GM18520 (cell line): ENCODE measurements around the gene ZNF326.

Experiments used
- ATAC-seq: cut with Tn5 transposase; IDR thresholded peaks from one replicate; pipeline ENCODE4 v1.9.1; 2021; ENCODE audit not compliant: unreplicated experiment

ZNF326 gene, protein sequence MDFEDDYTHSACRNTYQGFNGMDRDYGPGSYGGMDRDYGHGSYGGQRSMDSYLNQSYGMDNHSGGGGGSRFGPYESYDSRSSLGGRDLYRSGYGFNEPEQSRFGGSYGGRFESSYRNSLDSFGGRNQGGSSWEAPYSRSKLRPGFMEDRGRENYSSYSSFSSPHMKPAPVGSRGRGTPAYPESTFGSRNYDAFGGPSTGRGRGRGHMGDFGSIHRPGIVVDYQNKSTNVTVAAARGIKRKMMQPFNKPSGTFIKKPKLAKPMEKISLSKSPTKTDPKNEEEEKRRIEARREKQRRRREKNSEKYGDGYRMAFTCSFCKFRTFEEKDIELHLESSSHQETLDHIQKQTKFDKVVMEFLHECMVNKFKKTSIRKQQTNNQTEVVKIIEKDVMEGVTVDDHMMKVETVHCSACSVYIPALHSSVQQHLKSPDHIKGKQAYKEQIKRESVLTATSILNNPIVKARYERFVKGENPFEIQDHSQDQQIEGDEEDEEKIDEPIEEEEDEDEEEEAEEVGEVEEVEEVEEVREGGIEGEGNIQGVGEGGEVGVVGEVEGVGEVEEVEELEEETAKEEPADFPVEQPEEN

DNA sequence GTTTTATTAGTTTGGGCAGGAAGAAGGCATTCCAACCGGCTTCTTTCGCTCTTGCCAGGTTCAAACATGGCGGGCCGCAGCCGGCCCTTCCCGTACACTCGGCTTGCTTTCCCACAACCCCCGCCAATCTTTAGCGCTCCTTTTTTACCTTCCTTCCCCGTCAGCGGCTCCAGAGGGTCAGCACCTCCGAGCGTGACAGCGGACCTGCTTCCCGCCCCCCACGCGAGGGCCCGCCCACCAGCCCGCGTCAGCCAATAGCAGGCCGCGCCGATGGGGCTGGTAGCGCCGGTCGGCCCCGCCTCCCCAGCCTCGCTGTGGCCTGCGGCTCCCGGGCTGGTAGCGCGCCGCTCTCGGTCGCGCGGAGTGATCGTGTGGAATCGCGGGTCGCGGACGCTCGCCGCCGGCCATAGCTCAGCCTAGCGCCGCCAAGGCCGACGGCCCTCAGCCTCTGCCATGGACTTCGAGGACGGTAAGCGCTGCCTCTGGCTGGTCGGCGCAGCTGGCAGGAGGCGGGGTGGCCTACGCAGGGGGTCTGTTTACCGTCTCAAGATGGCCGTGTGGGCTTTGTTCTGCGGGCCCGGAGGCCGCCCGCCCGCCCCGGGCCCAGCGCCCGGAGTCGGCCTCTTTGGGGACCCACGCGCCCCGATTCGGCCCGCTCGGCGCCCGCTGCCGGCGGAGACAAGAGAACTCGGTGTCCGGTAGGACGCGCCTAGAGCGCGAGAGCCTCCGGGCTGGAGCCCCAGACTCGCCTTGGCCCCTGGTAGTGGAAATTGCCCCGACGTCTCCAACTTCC, at the start of gene ZNF326:
Gene ZNF326, plus strand, starts transcription at position 306 of the 793 bp plus-strand sequence. Its CDS starts 148 bp downstream, at position 454.
- ATAC-seq = peak; percentile 95

DNA sequence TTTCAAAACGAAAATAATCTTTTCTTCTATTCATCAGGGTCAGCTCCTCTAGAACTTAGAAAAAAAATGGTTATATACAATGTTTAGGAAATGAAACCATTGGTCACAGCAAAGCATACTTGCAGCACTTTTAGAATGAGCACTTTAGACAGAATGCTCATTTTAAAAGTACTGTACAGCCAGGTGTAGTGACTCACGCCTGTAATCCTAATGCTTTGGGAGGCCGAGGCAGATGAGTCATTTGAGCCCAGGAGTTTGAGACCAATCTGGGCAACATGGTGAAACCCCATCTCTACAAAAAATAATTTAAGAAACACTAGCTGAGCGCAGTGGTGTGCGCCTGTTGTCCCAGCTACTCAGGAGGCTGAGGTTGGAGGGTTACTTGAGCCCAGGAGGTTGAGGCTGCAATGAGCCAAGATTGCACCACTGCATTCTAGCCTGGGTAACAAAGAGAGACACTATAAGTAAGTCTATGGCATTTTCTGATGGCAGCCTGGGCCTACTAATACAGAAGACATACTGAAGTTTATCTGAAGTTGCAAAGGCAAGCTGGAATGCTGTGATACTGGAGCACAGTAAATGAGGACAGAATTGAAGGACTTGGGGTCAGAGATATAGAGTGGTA, 48.9 kb upstream of the ZNF326 start:
- ATAC-seq = peak; percentile 87

GRCh38 chr1:89946532-89946931, 48.4 kb upstream of the ZNF326 start:
- ATAC-seq = no peak

GRCh38 chr1:89948722-89949345, 46.1 kb upstream of the ZNF326 start:
- ATAC-seq = no peak

- ATAC-seq = no peak
These were observed 44.8 kb upstream of the ZNF326 start for GRCh38 chr1:89949991-89950624.

- no peak for ATAC-seq
These were observed 44.2 kb upstream of the ZNF326 start for GRCh38 chr1:89950703-89951102.

GRCh38 chr1:89951766-89952604, 42.9 kb upstream of the ZNF326 start:
- no peak for ATAC-seq

DNA sequence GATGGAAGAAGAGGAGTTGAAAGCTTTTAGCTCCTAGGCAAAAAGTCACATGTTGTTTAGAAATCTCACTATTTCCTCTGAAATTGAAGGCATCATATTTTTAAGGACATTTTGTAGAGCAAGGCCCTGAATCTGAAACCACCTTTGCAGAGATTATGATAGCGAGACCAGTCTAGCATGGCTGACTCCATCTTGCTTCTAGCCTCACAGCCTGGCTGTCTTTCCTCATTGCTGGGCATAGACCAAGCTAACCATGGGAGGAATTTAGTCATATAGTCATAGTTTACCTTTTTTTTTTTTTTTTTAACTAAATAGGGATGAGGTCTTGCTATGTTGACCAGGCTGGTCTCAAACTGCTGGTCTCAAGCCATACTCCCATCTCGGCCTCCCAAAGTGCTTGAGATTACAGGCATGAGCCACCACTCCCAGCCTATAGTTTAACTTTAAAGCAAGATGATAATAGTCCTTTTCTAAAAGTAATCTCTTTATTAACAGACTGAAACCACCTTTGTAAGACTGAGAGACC, 42.2 kb upstream of the ZNF326 start:
- ATAC-seq = no peak

DNA sequence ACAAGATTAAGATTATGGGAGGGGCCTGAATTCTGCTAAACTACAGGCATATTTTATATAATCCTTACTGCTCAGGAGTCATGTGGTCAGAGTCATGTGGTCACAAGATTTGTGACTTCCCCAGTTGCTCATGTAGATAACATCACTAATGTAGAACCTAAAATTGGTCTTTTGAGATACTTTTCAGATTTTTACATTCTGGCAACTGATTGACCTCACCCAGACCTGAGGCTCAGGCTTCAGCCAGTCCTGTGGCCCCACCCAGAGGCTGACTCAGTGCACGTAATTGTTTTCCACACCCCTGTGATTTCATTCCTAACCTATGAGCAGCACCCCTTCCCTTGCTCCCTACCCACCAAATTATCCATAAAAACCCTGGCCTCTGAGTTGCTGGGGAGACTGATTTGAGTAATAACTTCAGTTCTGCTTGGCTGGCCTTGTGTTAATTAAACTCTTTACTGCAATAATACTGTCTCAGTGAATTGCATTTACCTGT, 41.7 kb upstream of the ZNF326 start:
- no peak for ATAC-seq

DNA sequence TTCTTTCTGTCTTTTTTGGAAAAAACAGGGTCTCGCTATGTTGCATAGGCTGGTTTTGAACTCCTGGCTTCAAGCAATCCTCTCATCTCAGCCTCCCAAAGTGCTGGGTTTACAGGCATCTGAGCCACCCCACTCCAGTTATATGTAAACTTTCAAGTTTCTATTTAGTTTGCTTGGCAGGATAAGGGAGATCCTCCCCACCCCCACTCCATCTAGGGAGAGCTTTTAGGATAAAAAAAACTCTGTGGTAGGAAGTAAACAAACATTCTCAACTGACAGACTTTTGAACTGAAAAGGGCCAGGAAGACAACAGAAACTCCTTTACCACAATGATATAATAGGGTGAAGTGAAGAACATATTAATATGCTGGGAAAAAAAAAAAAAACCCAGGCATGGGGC, 41.0 kb upstream of the ZNF326 start:
- ATAC-seq = no peak

- no peak for ATAC-seq
These were observed 40.5 kb upstream of the ZNF326 start for GRCh38 chr1:89954401-89954800.

DNA sequence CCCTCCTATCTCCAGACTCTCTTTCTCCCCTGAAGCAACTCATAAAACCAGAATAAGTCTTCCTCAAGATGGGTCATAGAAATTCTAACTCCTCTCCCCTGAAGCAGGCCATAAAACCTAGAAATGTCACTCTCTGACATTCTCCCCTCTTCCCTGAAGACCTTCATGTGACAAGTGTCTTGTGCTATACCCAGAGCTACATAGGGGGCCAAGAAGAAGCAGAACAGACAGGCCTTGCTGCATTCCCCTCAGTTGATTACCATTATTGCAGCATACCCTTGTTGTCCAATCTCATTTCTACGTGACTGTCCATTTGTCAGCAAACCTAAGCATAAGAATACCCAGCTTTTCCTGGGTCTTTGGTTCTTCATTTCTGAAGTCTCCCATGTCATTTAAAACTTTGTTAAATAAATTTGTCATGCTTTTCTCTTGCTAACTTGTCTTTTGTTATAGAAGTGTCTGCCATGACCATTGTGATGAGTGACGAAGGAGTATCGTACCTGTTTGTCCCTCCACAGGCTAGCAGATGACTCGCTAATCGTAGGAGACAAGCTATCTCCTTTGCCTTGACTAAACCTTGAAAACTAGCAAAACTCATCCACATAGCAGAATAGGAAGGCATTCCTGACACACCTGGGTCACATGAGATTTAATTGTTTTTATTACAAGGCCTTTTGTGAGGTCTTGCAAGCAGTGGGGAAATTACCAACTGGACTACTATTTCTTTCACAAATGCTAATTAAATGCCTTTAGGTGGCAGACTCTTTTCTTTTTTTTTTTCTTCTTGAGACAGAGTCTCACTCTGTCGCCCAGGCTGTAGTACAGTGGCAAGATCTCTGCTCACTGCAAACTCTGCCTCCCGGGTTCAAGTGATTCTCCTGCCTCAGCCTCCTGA, 39.4 kb upstream of the ZNF326 start:
- ATAC-seq = no peak

GRCh38 chr1:89957107-89957506, 37.8 kb upstream of the ZNF326 start:
- no peak for ATAC-seq

GRCh38 chr1:89958851-89959654, 35.9 kb upstream of the ZNF326 start:
- no peak for ATAC-seq

DNA sequence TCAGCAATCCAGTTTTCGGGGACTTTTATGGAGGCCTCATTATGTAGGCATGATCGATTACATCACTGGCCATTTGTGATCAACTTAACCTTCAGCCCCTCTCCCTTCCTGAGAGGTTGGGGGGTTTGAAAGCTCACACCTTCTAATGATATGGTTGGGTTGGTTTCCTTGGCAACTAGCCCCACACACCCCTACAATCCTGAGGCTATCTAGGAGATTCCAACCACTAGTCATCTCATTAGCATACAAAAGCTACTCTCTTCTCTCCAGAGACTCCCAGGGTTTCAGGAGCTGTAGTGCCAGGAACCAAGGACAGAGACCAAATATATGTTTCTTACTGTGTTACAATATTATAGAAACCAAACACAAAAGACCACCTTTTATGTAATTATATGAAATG, 35.2 kb upstream of the ZNF326 start:
- no peak for ATAC-seq

DNA sequence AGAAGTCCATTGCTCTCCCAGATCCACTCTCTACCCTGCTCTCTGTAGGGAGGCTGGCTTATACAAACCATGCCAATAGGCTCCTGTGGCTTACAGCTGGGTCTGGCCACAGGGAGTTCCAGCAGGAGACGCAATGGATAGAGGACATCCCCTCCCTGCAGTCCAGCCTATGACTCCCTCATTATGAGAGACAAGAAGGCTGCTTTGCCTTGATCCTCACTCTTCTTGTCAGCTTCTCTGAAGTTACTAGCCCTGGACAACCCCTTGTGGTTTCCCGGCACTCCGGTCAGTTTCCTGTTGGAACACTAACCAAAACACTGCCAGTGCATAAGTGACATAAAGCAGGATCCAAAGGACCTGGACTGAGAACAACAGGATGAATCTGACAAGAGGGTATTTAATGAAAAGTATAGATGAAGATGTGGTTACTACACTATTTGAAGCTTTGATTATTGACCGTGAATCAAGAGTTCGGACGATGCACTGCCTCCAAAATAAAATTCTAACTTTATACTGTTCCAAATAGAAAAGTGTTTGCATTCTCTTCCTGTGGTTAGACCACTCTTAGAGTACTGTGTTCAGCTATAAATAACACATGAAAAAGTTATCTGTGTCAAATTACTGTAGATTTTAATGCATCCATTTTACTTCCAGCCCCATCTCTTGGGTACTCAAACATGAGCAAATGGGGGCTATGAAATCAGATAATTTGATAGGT, 32.7 kb upstream of the ZNF326 start:
- ATAC-seq = no peak

DNA sequence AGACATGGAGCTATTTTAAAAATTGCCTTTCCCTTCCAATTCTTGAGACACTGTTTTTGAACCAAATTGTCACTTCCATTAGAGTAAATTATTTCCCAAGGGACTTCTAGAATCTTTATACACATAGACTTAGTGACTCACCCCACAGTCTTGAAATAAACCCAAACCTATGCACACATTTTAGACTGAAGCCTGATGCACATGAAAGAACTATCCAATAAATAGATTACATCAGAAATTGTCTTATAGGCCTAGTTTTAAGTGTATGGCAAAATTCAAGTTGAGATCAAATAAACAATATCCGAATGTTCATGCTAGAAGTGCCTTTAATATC, 32.2 kb upstream of the ZNF326 start:
- ATAC-seq = no peak
